OCI-M2 (cell line): ENCODE measurements around the gene CALM1.
A peak's percentile ranks its signal among the peaks of the same experiment; 100 is the strongest.
"Not testable (repeated sequence)": the region's sequence is repeated elsewhere in the genome, so short reads cannot be mapped to it uniquely, and the experiment has no call there.

Experiments
- DNase-seq: peaks from one replicate; lab custom pipeline; 2025; ENCODE audit not compliant: unreplicated experiment; lab: John Stamatoyannopoulos, UW

CALM1 gene

DNA sequence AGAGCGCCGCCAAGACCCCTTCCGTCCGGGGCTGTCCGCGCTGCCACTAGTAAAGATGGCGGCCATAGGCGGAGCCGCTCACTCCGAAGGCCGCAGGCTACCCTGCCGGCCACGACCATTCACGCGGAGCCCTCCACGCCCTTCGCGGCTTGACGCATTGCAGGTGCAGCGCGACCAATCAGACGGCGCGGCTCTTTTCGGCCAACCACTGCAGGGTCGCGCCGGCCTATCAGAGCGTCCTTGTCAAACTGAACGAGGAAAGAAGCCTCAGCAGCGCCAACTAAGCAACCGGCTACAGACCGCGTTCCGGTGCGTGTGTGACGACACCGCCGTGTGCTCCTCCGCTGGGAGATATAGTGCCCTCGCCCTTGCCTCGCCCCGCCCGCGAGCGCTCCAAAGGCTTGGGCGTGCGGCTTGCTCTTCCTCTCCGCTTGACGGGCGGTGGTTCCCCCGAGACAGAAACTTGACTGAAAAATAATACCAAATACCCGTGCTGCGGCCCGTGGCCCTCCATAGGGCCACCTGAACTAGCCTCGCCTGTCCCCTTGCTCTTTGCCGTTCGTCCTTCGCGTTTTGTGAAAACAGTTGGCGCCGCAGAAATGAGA, 13.6 kb upstream of the CALM1 start:
- peak; percentile 98 for DNase-seq

DNA sequence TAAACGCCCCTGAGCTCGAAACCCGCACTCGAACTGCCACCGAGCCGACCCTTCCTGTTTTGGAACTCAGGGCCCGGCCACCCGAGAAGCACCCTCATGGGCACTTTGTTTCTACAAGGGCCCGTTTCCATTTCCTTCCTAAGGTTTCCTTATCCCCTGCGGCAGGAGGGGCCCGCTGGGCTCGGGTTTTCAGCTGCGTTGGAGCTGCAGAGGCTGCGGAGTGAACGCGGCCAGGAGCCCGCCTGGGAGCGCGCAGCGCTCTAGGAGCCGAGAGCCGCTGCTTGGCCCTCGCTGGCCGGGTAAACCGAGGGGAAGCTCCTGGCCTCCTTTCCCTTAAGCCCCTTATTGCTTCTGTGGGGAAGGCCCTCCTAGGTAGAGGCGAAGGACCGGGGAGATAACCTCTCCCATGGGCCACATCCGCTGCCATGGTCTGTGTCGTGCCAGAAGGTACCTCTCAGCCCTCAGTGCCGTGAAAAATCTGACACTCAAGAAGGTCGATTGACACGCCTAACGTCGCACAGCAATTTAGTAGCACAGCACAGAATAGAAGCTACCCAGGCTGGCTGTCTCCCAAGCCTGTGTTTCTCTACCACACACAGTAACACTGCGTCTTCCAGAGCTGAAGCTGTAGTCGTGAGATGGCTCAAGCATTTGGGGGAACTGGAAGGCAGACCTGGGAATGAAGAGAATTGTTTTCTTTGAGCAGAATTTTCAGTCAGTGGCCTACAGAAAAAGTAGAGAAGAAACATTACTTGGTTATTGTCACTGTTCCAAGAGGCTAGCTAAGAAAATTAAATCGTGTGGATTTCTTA, 12.9 kb upstream of the CALM1 start:
- DNase-seq: peak; percentile 72

DNA sequence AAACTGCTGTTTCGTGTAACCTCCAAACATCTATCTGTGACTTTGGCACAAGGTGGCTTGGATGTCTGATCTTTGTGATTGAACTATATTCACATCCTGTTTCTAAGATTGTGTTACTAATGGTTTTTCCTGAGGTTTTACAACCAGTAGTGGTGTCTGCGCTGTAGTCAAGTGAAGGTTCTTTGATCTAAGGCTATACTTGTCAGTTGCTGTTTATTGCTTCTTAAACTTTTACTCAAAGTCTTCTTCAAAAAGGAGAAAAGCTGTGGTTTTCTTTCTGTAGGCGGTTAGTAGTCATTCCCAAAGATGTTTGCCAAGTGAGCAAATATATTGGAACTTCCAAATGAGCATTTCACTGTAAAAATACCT, 12.3 kb upstream of the CALM1 start:
- DNase-seq: no peak

DNA sequence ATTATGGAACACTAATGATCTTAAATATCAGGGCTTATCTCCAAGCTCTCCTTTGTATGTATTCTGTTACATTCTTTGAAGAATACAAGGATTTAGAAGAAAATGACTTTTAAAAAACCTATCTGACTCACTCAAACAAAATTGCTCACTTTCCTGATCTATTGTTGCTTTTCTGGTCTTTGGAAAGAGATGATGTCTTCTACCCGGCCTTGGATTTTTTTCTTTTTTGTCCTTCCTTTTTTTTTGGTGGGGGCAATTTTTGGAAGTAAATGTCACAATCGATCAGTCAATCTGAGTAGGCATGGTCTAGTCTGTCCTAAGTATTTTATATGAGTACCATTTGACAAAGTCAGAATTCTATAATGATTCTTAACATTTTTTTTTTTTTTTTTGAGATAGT, 10.5 kb upstream of the CALM1 start:
- DNase-seq: no peak

DNA sequence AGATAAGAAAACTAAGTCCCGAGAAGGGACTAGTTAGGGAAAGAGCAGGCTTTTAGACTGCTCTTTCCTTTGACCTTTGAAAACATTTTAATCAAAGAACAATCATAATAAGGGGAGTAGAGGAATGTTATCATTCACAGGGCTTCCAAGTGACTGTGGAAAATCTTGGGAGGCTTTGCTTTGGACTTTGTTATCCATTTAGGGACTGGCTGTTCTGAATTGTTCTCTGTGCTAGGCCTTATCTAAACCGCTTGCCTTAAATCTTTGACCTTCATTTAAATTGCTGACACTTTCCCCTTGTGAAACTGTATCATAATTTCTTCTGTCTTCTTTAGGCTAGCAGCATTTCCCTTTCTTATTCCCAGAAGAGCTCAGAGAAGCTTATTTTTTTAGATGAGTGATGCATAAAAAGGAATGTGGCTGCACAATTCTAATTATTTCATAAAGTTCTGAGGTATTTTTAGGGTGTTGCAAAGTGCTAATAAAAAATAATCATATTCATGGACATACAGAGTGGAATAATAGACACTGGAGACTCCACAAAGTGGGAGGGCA, 9.5 kb upstream of the CALM1 start:
- DNase-seq: no peak

DNA sequence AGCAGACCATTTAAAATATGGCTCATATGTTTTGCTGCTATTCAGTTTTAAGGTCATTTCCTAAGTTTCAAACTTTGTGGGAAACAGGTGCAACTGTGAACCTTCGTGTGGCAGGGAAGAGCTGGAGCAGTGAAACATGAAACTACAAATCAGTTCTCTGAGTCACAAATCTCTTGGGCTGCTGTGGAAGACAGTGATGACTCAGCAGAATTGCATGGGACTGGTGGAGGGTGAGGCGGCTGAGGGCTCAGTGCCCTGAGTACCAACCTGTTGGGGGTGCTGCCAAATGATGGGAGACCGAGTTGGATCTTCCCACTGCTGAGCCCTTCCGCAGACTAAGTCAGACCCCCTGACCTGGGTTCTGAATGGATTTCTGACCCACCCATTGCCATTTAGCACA, 8.4 kb upstream of the CALM1 start:
- no peak for DNase-seq

DNA sequence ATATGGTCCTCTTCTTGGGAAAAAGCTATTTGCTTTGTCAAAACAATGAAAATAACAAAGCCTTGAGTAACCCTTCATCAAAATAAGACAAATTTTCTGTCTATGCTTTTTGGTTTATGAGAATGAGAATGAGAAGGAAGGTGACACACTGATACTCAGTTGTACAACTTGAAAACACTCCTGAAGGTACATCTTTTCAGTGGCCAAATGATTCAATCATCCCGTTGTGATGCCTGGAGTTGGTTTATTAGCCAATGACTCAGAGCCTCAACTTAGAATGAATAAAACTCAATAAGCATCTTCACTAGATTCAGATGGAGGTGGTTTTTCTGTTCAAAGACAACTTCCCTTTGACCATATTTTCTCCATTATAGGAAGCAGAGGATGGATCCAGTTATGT, 7.8 kb upstream of the CALM1 start:
- no peak for DNase-seq

DNA sequence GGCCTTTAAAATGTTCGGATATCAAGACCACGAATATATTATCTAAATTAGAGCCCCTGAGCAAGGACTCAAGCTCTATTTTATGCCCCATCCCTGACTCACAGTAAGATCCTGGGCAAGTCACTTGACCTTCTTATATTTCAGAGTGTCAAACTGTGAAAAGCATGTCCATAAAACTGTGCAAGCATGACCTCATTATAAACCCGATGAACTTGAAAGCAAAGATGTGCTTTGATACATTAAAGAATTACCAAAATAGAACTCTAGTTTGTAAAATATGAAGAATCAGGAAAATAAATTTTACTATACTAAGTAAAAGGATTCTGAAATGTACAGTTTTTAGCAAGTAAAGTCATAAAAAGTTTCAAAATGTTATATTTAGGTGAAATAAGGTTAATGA, 2.9 kb upstream of the CALM1 start:
- no peak for DNase-seq

DNA sequence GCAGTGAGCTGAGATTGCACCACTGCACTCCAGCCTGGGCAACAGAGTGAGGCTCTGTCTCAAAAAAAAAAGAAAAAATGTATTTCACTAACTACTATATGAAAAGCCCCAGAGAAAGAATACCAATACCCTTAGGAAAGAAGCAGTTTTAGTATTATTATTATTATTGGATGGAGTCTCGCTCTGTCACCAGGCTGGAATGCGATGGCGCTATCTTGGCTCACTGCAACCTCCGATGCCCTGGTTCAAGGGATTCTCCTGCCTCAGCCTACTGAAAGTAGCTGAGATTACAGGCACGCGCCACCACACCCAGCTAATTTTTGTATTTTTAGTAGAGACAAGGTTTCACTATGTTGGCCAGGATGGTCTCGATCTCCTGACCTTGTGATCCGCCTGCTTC, 2.0 kb upstream of the CALM1 start:
- DNase-seq: not testable (repeated sequence)

DNA sequence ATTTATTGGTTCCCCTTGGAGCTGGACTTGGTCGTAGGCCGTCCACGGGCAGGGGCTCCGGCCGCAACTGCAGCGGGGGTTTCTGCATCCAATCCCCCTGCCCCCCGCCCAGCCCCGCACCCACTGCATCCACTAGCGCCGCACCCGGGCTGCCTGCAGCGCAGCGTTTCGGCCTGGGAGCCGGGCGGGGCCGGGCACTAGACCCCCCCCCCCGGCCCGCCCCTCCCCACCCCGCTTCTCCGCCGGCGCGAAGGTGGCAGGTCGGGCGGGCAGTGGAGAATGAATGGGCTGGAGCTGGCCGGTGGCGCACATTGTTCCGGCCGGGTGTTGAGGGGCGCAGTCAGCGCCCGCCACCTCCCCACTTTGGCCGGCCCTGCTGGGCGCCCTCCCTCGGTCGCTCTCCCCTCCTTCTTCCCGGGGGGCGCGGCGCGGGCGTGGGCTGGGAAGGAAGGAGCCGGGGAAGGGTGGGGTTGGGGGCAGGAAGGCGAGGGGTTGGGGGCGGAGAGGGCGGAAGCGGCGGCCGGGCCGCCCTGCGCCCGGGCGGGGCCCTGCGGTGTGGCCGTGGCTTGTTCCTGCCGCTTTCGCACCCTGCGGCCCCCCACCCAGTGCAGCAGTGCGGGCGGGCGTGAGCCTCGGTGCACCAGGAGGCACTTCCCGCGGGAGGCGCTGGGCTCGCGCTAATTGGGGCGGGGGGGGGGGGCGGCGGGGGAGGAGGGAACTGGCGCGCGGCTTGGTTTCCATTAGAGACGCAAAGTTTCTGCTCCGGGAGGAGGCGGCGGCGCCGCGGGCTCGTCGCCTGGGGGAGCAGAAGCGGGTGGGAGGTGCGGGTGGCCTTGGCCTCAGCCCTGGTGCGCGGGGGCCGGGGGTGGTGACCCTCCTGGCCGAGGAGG, 841 bp downstream of the CALM1 start:
- no peak for DNase-seq

DNA sequence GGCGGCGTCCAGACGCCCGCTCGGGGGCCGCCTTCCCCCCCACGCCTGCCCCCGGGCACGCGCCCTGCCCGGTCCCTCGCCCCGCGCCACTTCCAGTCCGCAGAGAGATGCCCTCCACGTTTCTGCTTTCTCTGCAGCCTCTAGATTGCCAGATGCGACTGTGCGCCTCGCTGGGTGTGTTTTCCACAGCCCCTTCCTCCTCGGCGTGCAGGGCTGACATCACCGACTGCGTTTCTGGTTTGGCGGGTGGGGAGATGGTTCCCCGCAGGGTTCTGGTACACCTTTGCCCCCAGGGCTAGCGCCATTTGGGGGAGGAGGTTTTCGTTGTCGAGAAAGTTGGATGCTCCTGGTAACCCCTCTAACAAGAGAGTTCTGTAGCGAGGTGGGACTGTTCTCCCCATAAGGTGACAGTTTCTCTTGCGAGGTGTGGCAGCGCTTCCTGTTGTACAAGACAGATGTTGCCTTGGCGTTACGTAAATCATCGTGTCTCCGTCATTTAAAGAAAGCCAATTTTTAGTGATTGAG, 1.5 kb downstream of the CALM1 start:
- DNase-seq: no peak

DNA sequence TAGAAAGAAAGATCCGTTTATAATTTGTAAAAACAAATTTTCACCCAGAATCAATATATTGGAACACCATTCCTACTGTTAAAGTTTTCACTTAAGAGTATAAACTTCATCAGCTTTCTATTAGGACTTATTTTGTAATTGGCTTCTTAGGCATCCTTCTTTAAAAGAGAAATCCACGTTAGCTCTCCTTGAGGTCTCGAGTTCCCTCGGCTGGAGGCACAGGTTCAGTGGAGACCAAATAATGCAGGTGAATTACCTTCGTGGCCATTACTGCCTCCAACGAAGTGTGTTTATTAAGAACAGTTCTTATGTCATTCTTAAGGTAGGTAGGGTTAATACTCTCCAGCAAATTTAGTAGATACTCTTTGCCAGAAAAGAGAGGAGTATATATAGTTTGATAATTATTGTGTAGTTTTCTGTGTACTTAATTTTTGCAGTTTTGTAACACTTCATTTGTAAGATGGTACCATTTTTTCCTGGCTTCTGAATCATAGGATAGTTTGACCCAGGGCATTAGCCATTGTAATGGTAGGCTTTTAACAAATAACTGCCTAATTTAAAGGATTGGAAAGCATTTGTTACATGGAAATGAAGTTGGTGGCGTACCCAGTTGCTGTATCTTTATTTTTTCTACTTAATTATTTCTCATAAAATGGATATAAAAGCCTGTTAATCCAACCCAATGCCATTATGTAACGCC, 2.2 kb downstream of the CALM1 start:
- DNase-seq: no peak

DNA sequence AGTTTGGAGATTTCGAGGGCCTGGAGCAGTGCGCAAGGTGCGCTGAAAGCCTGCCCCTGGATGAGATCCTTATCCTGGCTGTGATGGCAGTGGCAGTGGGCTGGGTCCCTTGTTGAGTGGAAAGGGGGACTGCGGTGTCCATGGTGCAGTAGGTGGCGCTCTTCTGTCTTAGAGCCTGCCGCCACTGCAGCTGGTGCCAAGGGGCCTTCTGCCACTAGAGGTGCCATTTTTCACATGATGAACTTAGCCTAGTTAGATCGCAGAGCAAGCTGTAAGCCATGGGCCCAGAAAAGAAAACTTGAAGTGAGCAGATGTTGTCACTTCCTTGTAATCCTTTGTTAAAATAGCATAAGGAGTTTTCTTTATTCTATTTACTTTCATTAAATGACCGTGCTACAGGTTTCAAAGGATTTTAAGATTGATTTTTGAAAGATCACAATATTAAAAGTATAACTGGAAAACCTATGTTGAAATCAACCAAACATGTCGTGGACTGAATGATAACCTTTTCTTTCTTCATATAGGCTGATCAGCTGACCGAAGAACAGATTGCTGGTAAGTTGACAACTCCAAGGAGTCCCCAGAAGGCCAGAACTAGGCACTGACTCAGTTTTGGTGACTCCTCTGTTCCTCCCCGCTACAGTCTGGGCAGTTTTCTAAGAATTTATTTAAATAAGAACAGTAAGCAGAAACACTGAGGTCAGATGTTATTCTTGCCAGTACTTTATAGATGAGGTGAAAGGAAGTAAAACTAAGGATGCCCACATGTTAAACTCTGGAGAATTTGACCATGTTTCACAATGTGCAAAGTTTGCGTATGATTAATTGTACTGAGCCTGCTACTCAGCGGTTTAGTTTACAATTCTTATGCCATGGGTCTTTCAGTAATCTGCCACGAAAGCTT, 3.0 kb downstream of the CALM1 start:
- DNase-seq: peak; percentile 74

DNA sequence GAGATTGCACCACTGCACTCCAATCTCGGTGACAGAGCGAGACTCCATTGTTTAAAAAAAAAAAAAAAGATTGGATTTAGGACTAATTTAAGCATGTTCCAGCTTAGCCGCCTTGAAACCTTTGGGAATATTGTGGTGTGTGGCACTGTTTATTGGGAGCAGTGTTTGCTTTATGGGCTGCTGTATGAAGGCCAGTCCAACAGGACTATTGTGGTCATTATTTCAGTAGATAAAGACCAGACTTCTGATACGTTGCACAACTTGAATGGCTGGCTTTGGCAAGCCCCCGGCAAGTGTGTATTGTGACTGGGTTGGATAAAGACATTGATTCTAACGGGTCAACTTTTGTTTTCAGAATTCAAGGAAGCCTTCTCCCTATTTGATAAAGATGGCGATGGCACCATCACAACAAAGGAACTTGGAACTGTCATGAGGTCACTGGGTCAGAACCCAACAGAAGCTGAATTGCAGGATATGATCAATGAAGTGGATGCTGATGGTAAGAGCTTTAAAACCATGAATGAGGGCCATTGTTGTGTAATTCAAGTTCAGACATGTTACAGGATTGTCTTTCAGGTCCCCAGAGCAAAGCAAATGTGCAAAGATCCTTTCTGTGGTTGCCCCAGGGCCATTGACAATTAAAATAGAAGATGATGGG, 4.2 kb downstream of the CALM1 start:
- DNase-seq: no peak

DNA sequence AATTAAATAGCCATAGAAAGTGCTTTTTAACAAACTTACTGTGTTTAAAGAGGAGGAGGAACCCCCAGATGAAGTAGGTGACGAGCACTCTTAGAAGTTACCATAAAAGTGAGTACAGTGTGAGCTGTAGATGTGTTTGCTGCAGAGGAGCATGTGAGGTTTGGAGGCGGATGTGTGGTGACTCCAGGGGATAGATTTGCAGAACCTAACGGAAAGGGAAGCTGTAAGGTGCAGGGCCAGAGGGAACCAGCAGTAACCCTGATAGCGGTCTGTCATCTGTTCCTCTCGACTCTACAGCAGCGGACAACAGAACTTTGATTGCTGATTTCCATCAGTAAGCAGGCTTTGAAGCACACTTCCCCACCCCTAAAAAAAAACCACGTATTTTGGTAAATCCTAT, 5.2 kb downstream of the CALM1 start:
- DNase-seq: no peak

DNA sequence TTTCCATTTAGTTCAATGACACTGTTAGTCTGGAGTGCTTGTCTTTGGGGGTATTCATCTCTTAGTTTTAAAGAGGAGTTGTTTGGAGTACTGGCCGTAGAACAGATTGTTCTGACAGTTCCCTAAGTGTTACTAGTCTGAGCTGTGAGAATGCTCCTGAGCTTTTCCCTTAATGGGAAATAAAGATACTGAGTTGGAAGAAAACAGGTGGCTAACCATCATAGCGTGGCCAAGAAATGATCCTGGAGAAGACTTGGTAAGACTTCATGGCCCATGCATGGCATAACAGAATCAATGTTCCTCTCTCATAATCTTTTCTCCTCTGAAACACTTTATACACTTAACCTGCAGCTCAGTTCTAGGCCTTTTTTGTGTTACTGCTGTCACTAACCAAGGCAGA, 6.2 kb downstream of the CALM1 start:
- no peak for DNase-seq

DNA sequence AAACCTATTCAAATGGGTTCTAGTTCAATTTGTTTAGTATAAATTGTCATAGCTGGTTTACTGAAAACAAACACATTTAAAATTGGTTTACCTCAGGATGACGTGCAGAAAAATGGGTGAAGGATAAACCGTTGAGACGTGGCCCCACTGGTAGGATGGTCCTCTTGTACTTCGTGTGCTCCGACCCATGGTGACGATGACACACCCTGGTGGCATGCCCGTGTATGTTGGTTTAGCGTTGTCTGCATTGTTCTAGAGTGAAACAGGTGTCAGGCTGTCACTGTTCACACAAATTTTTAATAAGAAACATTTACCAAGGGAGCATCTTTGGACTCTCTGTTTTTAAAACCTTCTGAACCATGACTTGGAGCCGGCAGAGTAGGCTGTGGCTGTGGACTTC, 8.3 kb downstream of the CALM1 start:
- no peak for DNase-seq

DNA sequence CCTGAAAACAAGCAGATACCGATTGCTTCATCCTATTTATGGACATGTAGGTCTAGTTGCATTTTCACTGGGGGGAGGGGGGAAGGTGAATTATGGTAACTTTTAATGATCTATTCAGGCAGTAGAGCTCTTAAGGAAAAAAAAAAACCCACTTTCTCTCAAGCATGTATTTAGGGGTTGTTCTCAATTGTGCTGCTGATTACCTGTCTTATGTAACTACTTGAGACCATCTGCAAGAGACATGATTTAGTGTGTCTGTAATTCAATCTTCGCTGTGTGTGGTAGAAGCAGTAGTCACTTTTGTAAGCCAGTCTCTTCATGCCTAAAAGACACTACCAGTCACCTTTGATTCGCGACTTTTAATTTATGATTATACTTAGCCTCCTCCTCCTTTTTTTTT, 8.9 kb downstream of the CALM1 start:
- no peak for DNase-seq

DNA sequence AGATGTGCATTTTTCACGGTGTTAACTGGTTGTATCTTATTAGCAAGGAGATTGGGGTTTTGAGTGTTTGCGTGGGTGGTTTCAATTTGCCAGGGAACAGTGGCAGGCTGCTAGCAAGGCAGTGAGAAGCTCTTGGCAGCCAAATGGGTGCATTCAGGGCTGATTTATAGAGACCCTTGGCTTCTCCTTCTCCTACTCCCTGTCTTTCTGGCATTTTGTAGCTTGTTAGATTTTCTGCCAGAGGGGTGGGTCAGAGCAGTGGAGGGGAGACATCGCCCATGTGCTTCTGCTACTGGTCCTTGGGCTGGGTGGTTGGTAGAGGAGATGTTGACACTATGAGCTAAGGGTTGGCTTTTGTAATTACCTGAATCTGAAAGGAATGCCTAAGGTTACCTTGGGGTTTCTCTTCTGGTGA, 9.6 kb downstream of the CALM1 start:
- DNase-seq: no peak
